Measurements from ENCODE around the gene FAS.

DNA sequence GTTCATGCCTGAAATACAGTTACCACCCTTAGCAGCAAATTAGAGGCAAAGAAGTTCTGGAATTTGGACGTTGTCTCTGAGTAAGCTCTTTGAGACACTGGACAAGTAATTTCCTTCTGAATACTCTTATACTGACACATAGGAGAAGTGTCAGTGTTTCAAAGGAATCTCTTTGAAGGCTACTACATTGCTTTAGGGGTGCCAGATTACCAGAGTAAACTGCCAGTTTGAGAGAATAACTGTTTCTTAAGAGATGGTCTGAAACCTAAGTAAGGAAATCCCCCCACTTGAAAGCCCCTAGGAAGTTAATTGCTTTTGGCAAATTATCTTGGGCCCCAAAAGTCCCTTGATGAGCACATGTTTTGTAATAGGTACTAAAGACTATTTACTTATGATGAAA is 3.4 kb downstream of the FAS start:
- no peak for TF ChIP-seq POLR2A (IDR thresholded peaks at IDR 0.05)
- TF ChIP-seq, protein P1, sequence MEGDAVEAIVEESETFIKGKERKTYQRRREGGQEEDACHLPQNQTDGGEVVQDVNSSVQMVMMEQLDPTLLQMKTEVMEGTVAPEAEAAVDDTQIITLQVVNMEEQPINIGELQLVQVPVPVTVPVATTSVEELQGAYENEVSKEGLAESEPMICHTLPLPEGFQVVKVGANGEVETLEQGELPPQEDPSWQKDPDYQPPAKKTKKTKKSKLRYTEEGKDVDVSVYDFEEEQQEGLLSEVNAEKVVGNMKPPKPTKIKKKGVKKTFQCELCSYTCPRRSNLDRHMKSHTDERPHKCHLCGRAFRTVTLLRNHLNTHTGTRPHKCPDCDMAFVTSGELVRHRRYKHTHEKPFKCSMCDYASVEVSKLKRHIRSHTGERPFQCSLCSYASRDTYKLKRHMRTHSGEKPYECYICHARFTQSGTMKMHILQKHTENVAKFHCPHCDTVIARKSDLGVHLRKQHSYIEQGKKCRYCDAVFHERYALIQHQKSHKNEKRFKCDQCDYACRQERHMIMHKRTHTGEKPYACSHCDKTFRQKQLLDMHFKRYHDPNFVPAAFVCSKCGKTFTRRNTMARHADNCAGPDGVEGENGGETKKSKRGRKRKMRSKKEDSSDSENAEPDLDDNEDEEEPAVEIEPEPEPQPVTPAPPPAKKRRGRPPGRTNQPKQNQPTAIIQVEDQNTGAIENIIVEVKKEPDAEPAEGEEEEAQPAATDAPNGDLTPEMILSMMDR (IDR thresholded peaks at IDR 0.05): no peak

All from heart left ventricle (tissue), 13 donors.